SH-SY5Y (cell line): Measurements from ENCODE around the gene CNTNAP5.

Source experiments
- GATA2 ChIP-seq: IDR thresholded peaks from 2 replicates; pipeline ENCODE4 v1.6.1; 2011; ENCODE audit warnings: mild to moderate bottlenecking, low read depth, low read length
- GATA3 ChIP-seq: IDR thresholded peaks from 2 replicates; pipeline ENCODE4 v1.6.1; 2011; ENCODE audit warnings: low read depth, mild to moderate bottlenecking, low read length, moderate library complexity

DNA sequence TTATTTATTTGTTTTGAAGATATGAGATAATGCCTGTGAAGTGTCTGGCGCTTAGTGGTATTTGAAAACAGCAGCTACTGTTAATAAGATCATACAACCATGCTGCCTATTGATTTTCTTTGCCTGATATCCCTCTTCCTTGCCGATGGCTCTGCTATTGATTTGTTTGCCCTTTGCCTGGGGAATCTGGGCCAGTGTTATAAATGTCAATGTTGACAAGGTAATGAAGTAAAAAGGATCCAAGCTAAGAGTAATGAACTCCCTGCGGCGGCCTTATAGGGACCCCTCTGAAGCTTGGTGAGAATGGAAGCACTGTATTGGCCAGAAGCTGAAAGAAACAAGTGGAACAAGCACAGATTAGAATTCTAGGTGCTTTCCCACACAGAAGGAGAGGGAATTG lies 854.6 kb downstream of the CNTNAP5 start:
- TF ChIP-seq GATA2: no peak
- TF ChIP-seq GATA3: no peak
